NCI-H146 treated with DMSO at 0.1 percent for 48 hours (cell line): Measurements from ENCODE around the gene GSN.

Experiments used
- DNase-seq: peaks from one replicate; lab custom pipeline; 2025; ENCODE audit not compliant: unreplicated experiment; lab: John Stamatoyannopoulos, UW

Gene GSN

DNA sequence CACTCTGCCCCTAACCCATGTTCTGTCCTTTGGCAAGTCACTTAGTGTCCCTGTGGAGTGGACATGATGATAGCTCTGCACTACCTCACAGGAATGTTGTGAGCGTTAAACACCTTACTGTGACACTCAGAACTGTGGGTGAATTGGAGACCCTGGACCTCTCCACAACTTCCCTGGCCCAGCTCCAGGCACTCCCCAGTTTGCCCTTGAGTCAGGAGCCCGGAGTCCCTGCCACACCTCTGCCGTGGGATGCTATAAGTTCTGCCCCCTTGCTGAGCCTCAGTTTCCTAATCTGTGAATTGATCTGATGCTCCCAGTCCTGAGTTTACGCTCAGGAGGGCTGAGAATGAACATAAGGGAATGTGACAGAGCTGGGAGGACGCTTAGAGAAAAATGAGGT, 34.4 kb downstream of the GSN start:
- no peak for DNase-seq

DNA sequence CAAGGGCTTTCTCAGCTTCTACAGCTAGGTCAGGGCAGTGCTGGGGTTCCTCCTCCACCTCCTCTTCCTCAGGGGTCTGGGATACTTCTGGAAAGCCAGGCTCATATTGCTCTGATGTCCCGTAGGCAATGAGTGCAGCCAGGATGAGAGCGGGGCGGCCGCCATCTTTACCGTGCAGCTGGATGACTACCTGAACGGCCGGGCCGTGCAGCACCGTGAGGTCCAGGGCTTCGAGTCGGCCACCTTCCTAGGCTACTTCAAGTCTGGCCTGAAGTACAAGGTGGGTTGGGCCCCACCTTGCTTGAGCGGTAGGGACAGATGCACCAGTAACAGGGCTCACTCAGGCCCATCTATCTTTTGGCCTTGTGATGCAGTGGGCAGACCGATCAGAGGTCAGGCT, 34.8 kb downstream of the GSN start:
- DNase-seq: no peak

DNA sequence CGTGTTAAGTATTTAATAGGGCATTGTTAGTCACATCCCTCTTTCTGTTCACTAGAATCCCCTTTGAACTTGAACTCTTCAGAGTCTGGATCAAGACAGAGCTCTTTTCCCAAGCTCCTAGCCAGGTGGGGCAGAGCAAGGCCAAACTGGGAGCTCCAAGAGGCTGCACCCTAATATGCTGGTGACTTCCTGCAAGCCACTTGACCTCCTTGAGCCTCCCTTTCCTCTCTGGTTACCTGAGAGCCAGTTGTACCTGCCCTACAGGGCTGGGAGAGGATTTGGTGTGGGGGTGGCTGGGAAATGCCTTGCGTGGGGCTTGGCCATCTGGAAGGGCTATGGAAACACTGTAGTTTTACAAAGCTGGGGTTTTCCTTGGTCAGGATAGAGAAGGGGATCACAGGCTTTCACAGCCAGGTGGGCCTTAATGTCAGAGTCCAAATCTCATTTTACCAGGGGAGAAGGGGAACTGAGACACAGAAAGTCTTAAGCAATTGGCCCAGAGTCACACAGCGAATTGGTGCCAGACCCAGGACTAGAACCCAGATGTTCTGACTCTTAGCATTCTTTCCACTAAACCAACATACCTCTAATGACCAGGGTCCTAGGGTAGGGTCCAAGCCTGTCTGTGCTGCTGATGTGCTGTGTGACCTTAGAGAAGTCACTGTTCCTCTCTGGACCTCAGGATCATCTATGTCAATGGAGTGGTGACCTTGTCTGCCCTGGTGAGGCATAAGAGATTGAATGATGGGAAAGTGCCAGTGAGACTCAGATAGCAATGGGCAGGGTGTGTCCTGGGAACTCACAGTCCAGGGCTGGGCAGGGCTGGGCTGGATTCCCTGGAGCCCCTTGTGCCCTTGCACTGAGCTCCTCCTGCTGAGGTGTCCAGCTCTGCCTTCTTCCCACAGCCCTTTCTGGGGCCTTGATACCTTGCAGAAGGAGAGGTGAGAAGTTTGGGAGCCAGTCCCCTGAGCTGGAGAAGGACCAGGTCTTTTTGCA, 35.8 kb downstream of the GSN start:
- DNase-seq: no peak

DNA sequence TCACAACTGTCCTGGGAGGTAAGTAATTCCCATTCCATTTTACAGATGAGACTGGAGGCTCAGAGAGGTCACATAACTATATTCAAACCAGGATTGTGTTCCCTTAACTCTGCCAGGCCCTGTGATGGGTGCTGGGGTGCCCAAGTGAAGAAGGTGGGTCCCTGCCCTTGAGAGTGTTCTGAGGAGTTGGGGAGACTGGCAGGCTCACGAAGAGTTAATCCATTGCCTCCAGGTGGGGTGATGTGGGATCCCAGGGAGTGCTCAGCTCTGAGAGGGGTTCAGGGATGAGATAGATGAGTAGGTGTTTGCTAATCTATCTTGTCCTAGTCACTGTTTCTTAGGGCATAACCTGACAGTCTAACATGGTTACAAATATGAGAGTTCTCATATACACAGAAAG, 36.7 kb downstream of the GSN start:
- no peak for DNase-seq

DNA sequence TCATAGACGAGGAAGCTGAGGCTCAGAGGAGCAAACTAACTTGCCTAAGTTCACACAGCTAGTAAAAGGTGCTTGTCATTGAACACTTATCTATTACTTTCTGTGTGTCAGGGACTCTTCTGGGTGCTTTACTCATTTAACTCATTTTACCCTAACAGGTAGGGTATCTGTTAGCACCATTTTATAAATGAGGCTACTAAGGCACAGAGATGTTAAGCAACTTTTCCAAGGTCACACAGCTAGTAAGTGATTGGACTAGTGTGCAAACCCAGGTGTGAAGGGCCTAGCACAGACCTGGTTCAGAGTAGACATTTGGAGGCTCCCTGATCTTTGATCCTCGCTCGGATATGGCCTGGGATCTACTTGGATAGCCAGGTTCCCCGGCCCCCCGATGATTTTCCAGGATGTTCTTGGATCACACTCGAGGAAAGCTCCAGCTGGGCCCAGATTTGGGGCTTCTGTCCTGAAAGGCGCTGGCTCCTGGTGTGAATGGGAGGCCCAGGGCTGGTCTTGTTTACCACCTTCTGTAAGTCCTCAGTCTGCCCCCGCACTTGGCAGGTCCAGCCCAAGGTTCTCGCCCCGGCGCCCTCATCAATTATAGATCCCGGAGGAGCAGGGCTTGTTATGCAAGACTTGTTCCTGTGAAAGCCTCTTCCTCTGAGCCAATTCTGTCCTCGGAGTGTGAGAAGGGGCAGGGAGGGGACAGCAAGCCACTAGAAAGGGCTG, 37.5 kb downstream of the GSN start:
- no peak for DNase-seq

DNA sequence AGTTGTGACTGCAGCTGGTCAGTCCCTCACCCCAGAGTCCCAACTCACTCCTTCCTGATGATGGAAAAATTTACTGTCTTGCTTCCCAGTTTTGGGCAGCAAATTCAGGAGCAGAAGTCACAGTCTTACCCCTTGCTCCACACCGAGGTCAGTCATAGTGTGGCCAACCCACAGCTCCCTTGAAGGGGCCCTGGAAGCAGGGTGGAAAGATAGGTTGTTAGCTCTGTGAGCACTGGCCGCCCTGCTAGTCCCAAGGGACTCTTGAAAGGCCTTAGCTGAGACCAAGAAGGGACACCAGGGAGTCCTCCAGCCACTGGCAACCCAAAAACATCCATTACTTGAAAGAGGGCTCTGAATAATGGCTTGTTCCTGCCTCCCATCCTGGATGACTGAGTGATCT, 40.0 kb downstream of the GSN start:
- no peak for DNase-seq

DNA sequence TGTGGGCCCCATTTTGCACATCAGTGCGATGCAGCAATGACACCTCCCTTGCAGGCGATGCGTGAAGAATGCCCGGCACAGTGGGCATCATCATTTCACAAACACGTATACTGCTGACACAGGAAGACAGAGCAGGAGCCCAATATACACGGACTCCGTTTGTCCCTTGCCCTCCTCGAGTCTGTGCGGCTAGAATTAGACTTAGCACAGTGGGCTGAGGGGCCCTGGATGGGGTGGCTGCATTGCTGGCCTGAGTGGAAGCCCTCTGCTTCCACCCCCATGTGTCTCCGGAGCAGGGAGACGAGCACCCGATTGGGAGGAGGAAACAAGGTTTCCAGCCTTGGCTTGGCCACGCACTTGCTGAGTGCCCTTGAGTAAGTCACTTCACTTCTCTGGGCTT, 40.8 kb downstream of the GSN start:
- DNase-seq: no peak

DNA sequence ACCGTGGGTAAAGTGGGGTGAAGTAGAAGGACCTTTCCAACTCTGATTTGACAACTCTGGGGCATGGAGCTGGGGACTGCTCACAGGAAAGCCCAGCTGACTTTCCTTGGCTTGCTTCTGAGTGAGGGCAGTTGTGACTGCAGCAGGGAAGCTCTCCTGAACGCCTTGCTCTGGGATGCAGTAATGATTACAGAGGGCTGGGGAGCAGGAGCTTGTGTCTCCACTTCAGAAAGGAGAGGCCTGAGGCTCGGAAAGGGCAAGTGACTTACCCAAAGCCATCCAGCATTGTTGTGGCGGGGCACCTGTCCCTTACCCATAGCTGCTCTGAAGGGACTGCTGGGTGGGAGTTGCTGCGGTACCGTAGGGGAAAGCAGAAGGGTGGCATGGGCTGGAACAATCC, 41.2 kb downstream of the GSN start:
- no peak for DNase-seq

DNA sequence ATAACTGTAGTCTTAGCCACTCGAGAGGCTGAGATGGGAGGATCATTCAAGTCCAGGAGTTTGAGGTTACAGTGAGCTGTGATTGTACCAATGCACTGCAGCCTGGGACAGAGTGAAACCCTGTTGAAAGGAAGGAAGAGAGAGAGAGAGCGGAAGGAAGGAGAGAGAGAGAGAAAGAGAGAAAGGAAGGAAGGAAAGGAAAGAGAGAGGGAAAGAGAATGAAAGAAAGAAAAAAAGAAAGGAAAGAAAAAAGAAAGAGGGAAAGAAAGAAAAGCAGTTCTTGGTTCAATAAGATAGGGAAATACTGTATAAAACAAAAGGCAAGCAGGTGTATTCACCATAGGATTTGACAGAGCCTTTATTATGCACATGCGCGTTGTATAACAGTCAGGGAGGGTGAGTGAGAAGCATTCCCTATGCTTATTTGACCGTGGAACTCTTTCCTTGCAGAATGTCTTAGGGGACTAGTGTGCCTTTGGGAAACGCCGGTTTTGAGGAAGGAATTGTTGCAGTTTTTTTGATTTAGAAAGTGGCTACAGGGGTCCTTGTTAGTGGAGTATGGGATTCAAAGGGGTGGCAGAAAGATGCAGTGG, 42.0 kb downstream of the GSN start:
- DNase-seq: no peak

DNA sequence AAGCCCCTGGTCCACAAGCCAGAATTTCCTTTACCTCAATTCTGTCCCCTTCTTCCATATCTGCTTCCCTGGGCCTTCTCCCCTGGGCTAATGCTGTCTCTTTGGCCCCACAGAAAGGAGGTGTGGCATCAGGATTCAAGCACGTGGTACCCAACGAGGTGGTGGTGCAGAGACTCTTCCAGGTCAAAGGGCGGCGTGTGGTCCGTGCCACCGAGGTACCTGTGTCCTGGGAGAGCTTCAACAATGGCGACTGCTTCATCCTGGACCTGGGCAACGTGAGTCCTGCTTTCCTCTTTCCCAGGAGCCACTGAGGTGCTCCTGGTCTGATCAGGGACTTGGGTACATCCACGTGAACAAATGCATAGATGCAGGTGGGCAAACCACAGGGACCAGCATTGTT, 42.6 kb downstream of the GSN start:
- DNase-seq: no peak

DNA sequence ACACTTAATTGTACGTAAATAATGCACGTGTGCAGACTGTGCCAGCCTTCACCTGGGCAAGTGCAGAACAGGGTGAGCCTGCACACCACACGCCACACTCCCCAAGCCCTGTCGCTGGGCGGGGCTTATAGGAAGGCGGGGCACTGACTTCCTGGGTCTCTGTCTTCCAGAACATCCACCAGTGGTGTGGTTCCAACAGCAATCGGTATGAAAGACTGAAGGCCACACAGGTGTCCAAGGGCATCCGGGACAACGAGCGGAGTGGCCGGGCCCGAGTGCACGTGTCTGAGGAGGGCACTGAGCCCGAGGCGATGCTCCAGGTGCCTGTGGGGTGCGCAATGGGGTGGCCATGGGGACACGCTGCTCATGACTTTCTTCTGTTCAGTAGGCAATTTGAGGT, 44.2 kb downstream of the GSN start:
- no peak for DNase-seq

DNA sequence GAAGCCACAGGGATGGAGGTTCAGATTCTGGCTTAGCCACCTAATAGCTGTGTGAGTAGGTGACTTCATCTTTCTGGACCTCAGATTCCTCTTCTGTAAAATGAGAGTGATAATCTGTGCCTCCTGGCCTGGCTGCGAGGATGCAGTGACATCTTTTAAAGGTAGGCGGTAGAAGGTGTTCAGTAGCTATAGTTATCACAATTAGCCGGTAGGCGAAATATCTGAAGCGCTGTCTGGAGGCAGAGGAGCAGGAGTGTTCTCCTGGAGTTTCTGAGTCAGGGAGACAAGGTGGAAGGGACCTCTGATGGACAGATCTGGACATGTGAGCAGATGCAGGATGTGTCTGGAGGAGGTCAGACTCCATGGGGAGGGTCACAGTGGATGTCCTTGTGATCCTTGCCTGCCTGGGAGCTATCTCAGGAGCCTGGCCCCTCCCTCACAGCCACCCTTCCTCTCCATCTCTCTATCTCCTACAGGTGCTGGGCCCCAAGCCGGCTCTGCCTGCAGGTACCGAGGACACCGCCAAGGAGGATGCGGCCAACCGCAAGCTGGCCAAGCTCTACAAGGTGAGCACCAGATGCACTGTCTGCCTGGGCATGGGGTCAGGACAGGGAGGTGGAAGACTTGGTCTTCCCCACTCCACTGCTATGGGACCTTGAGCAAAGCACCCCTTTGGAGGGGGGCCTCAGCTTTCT, 45.6 kb downstream of the GSN start:
- DNase-seq: no peak

DNA sequence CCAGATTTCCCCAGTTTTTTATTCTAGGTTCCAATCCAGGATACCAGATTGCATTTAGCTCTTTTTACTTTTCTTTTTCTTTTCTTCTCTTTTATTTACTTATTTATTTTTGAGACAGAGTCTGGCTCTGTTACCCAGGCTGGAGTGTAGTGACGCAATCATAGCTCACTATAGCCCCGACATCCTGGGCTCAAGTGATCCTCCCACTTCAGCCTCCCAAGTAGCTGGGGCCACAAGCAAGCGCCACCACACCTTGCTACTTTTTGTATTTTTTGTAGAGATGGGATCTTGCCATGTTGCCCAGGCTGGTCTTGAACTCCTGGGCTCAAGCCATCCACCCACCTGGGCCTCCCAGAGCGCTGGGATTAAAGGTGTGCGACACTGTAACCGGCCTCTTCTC, 48.4 kb downstream of the GSN start:
- DNase-seq: no peak

DNA sequence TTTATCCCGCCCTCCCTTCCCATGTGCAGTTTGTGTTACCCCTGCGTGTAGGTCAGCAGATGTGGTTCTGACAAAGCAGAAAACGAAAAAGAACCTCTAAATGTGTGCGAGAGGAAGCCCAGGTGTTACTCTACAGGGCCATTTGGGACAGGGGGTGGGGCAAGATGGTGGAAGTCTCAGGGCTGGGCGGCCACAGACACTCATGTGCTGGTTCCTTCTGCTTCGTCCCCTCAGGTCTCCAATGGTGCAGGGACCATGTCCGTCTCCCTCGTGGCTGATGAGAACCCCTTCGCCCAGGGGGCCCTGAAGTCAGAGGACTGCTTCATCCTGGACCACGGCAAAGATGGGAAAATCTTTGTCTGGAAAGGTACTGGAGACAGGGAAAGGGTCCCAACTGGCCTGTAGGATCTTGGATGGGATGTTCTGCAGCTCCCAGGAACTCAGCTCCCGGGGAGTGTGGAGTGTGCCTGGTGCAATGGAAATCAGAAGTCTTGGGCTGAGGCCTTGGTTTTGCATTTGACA, 49.0 kb downstream of the GSN start:
- no peak for DNase-seq

DNA sequence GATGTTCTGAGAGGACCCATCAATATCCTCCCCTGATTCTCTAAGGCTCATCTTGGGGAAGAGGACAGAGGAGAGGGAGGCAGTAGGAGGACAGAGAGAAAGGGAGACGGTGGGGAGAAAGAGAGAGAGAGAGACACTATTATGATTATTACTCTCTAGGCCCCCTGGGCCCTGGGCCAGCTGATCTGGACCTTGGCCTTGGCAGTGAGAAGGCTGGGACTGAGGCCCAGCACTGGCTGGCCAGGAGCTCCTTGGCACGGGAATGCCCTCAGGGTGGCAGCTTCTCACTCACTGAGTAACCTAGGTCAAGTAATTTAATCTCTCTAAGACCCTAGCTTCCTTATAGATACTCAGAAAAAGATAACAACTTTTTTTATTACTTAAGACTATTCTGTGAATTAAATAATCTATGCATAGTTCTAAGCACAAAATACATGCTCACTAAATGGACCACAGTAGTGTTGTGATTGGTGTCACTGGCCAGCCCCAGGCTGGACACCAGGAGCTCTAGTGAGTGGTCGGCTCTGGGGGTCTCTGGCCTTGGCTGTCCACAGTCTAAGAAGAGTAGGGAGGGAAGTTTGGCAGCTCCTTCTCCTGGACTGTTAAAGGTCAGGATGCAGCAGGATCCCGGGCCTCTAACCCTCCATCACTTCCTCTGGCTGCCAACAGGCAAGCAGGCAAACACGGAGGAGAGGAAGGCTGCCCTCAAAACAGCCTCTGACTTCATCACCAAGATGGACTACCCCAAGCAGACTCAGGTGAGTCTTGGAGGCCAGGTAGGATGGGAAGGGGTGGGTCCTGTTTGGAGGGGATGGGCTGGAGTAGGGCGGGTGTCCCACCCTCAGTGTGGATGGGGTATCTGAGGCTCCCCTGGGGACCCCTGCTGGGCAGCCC, 50.0 kb downstream of the GSN start:
- DNase-seq: no peak

DNA sequence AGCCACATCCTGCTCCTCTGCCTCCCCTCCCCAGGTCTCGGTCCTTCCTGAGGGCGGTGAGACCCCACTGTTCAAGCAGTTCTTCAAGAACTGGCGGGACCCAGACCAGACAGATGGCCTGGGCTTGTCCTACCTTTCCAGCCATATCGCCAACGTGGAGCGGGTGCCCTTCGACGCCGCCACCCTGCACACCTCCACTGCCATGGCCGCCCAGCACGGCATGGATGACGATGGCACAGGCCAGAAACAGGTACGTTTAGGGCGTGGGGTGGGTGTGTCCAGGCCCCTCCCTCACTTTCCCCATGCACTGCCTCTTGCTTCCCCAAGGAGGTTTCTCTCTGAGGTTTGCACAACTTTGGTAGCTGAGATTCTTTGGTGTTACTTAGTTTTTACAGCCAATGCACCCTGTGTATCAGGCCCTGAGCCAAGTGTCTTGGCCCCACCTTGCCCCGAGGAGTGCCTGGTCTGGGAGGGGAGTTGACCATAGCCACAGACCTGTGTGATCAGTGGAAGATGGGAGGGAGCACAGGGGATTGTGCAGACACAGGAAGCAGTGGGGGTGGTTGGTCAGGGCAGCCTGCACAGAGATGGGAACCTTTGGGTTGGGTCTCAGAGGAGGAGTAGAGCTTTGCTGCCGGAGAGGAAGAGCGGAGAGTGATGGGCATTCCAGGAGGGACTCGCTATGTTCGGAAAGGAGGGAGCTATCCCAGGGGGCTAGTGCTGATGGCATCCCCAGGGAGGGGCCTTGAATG, 50.8 kb downstream of the GSN start:
- no peak for DNase-seq

DNA sequence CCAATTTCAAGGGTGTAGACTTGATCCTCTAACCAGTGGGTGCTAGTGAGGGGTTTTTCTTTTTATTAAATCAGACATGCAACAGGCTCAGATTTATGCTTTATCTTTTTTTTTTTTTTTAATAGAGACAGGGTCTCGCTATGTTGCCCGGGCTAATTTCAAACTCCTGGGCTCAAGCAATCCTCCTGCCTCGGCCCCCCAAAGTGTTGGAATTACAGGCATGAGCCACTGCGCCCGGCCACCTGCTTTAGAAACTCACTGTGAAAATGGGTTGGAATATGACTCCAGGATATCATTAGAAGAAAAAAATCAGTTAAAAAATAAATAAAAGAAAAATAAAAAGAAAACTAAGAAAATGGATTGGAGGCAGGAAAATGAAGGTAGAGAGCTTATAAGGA, 51.4 kb downstream of the GSN start:
- DNase-seq: no peak

DNA sequence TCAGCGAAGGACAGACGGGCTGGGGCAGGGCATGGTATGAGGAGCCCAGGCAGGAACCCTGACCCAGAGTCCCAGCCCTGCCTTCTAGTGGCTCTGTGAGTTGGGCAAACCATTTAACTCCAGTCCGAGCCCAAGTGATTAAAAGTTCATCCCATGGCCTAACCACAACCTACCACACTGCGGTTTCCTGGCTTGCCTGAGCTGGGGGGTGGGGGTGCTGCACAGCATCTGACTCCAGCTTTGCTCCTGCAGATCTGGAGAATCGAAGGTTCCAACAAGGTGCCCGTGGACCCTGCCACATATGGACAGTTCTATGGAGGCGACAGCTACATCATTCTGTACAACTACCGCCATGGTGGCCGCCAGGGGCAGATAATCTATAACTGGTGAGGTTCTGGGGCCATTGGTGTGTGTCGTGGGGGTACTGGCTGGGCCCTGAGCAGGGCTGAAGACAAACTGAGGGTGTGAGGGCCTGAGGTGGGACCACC, 53.1 kb downstream of the GSN start:
- no peak for DNase-seq

DNA sequence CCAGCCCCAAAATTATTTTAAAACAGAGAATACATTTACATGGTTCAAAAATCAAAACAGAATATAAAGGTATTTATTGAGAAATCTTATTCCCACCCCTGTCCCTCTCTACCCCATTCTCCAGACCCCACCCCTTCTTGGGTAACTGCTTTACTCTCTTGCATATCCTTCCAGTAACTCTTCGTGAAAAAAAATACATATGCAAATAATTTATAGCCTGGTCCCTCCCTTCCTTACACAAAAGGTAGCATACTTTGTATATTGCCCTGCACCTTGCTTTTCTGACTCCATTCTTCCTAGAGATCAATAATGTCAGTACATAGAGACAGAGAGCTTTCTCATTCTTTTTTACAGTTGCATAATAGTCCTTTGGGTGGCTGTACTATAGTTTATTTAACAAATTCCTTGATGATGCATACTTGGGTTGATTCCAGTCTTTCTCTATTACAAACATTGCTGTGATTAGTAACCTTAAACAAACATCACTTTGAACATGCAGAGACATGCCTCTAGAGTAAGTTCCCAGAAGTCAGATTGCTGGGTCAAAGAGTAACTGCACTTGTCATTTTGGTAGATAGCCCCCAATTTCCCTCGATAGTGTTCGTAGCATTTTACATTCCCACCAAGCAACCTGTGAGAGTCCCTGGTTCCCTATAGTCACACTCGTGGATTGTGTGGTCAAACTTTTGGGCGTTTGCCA, 54.2 kb downstream of the GSN start:
- no peak for DNase-seq
